Fibroblast of lung (primary cell): ENCODE data around the gene GPX4. TPM values are rescaled to one million over a fixed set of nuclear protein-coding genes. Genes with fewer than 3 reads are reported as not detected.

Experiments used
- DNase-seq, 2 donors: peaks; one replicate each; pipeline versions ENCODE4 v3.0.0 to v3.0.0-alpha.2; 2010; ENCODE audit warnings: low read depth in 2 of 2
- H2AFZ ChIP-seq: 2 replicates; pipeline ENCODE4 v1.5.1; 2012; ENCODE audit warnings: low read length, control low read depth, inconsistent platforms
- H3K27ac ChIP-seq: 2 replicates; pipeline ENCODE4 v1.5.1; 2011; ENCODE audit warnings: low read length, control low read depth; ENCODE audit not compliant: insufficient read depth
- H3K27me3 ChIP-seq: 2 replicates; pipeline ENCODE4 v1.5.1; 2011; ENCODE audit warnings: mild to moderate bottlenecking, low read length; ENCODE audit not compliant: control insufficient read depth, insufficient read depth
- H3K36me3 ChIP-seq: 2 replicates; pipeline ENCODE4 v1.5.1; 2011; ENCODE audit warnings: low read length; ENCODE audit not compliant: control insufficient read depth, insufficient read depth
- H3K4me1 ChIP-seq: 2 replicates; pipeline ENCODE4 v1.5.1; 2011; ENCODE audit warnings: low read length; ENCODE audit not compliant: control insufficient read depth, insufficient read depth; ENCODE audit errors: extremely low read depth
- H3K4me2 ChIP-seq: 2 replicates; pipeline ENCODE4 v1.5.1; 2011; ENCODE audit warnings: low read length, control low read depth; ENCODE audit not compliant: insufficient read depth; ENCODE audit errors: extremely low read depth
- H3K4me3 ChIP-seq, 4 experiments: fragments of 200-600 bp in 1 of 4; sonication (generic) in 1 of 4; replicated peaks in 1 of 4; 2 replicates each; pipeline ENCODE4 v1.5.1; 2011 to 2016; ENCODE audit warnings: low read length in 4 of 4, low read depth in 3 of 4, mild to moderate bottlenecking in 3 of 4, control low read depth in 2 of 4, inconsistent platforms in 1 of 4, mixed read lengths in 1 of 4; ENCODE audit not compliant: insufficient read depth in 1 of 4; ENCODE audit errors: control extremely low read depth in 1 of 4
- H3K79me2 ChIP-seq: 2 replicates; pipeline ENCODE4 v1.5.1; 2012; ENCODE audit warnings: mild to moderate bottlenecking, low read length, inconsistent platforms; ENCODE audit not compliant: control insufficient read depth, insufficient read depth
- H3K9ac ChIP-seq: 2 replicates; pipeline ENCODE4 v1.5.1; 2011; ENCODE audit warnings: mild to moderate bottlenecking, low read length, control low read depth; ENCODE audit not compliant: insufficient read depth
- H3K9me3 ChIP-seq: 2 replicates; pipeline ENCODE4 v1.5.1; 2012; ENCODE audit warnings: low read depth, low read length; ENCODE audit not compliant: control insufficient read depth, insufficient read depth
- H4K20me1 ChIP-seq: 2 replicates; pipeline ENCODE4 v1.5.1; 2011; ENCODE audit warnings: low read length; ENCODE audit not compliant: control insufficient read depth, insufficient read depth; ENCODE audit errors: extremely low read depth
- EZH2 ChIP-seq: IDR thresholded peaks from 2 replicates; pipeline ENCODE4 v1.5.1; 2012; ENCODE audit warnings: low read length, control low read depth, mild to moderate bottlenecking; ENCODE audit errors: missing control alignments
- polyA plus RNA-seq, 2 donors: library from polyadenylated mRNA; depleted of rRNA in 1 of 2; stranded (reverse) in 1 of 2; unstranded in 1 of 2; fragments of >200 nt; gene quantifications; 2 replicates each; pipeline ENCODE4 v1.2.1, GENCODE V29; 2011 to 2012; ENCODE audit warnings: missing spikeins in 1 of 2
- total RNA-seq: library from RNA; depleted of rRNA; stranded (reverse); fragments of >200 nt; gene quantifications from 2 replicates; pipeline ENCODE4 v1.2.1, GENCODE V29; 2014
- TF ChIP-seq, protein P1 (sequence below), 2 donors: IDR thresholded peaks in 1 of 2; conservative IDR thresholded peaks in 1 of 2; 1 replicate in 1 of 2; 2 replicates in 1 of 2; pipeline ENCODE4 v1.5.1; 2011 to 2012; ENCODE audit warnings: low read length in 2 of 2, control low read depth in 1 of 2, inconsistent platforms in 1 of 2, low read depth in 1 of 2, mild to moderate bottlenecking in 1 of 2

The GPX4 gene
- total and polyA plus RNA-seq, 2 donors (not counting 1 experiment from before 2014, with no cell fraction given), result 325 to 430 TPM

DNA sequence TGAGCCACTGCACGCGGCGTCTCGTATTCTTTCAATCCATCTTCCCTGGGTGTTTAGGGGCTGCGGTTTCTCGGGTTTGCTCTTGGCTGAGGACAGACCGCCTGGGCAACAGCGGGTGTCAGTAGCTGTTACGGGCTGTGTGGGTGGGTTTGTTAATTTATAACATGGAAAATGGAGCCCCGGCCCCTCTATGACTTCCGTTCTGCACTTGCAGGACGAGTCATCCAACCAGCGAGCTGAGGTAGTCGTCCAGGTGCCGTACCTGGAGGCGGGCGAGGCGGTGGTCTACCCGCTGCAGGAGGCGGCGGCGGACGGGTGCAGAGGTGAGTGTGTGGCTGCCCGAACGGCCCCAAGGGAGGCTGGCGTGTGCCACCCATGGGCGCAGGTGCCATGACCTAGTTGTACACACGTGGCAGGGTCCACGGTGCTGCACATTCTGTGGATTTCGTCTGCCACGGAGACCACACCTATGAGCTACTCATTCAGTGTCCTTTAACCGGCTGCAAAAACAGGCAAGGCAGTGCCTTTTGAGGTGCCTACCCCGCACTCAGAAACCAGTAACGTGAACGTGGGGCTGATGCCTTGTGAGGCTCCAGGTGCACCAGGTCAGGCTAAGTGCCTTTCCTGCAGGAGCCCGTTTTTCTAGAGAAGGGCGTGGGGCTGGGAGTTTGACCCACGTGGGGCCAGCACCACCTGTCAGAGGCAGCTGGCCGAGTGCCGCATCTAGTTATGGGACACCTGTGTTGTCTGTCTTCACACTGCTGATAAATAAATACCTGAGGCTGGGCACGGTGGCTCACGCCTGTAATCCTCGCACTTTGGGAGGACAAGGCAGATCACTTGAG is 19.5 kb upstream of the GPX4 start:
- Histone ChIP-seq H3K36me3 (peaks cover 11% of the 10 kb centered on the region), H3K9ac (no peak overlapping the region), H3K27me3 (no peaks in the 10 kb centered on the region), H3K4me1 (no peaks in the 10 kb centered on the region), H3K4me3 (no peak overlapping the region), H2AFZ (no peak overlapping the region), H3K9me3 (no peaks in the 10 kb centered on the region), H3K79me2 (no peaks in the 10 kb centered on the region), H3K27ac (no peak overlapping the region), H4K20me1 (no peaks in the 10 kb centered on the region), H3K4me2 (no peak overlapping the region)
- no peak for TF ChIP-seq EZH2
- TF ChIP-seq, protein P1, sequence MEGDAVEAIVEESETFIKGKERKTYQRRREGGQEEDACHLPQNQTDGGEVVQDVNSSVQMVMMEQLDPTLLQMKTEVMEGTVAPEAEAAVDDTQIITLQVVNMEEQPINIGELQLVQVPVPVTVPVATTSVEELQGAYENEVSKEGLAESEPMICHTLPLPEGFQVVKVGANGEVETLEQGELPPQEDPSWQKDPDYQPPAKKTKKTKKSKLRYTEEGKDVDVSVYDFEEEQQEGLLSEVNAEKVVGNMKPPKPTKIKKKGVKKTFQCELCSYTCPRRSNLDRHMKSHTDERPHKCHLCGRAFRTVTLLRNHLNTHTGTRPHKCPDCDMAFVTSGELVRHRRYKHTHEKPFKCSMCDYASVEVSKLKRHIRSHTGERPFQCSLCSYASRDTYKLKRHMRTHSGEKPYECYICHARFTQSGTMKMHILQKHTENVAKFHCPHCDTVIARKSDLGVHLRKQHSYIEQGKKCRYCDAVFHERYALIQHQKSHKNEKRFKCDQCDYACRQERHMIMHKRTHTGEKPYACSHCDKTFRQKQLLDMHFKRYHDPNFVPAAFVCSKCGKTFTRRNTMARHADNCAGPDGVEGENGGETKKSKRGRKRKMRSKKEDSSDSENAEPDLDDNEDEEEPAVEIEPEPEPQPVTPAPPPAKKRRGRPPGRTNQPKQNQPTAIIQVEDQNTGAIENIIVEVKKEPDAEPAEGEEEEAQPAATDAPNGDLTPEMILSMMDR (conservative IDR thresholded peaks at IDR 0.05 in 1 of 2, IDR thresholded peaks at IDR 0.05 in 1 of 2; ENCODE audit: low read depth in 1 of 2, low read length in 2 of 2), result no peak
- DNase-seq, result no peak

DNA sequence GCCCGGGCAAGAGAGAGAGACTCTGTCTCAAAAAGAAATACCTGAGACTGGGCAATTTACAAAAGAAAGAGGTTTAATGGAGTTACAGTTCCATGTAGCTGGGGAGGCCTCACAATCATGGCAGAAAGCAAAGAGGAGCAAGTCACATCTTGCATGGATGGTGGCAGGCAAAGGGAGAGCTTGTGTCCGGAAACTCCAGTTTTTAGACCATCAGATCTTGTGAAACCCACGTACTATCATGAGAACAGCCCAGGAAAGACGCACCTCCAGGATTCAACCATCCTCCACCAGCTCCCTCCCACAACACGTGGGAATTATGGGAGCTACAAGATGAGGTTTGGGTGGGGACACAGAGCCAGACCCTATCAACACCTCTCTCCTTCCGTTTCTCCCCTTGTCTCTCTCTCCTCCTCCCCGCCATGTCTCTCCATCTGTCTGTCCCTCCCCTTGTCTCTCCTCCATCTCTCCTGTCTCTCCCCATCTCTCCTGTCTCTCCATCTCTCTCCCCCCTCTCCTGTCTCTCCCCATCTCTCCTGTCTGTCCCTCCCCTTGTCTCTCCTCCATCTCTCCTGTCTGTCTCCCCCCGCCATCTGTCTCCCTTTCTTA is 18.6 kb upstream of the GPX4 start:
- TF ChIP-seq, protein P1 (conservative IDR thresholded peaks at IDR 0.05 in 1 of 2, IDR thresholded peaks at IDR 0.05 in 1 of 2; ENCODE audit: low read depth in 1 of 2, low read length in 2 of 2), result no peak
- TF ChIP-seq EZH2, result no peak
- H3K4me3 ChIP-seq, result no peak overlapping the region

DNA sequence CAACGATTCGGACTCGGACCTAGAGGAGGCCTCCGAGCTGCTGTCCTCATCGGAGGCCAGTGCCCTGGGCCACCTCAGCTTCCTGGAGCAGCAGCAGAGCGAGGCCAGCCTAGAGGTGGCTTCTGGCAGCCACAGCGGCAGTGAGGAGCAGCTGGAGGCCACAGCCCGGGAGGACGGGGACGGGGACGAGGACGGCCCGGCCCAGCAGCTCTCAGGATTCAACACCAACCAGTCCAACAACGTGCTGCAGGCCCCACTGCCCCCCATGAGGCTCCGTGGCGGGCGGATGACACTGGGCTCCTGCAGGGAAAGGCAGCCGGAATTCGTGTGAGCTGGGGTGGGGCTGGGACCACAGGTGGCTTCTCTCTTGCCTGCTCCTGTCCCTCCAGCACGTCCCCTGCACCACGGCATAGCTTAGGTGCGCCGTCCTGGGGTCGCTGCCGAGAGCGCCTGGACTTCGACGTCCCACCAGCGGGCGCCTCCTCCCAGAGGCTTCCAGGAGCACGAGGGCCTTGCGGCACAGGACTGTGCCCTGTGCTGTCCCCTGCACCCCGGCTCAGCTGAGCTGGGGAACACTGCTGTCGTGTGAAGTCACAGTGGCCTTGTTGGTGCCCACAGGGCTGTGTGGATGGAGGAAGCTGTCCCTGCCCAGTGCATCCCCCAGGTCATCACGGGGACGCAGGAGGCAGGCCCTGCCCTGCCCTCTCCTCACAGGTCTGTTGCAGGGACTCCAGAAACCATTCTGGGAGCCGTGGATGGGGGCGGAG is 17.9 kb upstream of the GPX4 start:
- Histone ChIP-seq H3K9me3 (no peaks in the 10 kb centered on the region), H3K4me1 (no peaks in the 10 kb centered on the region), H3K79me2 (no peaks in the 10 kb centered on the region), H3K9ac (no peak overlapping the region), H2AFZ (no peak overlapping the region), H3K4me3 (no peak overlapping the region), H4K20me1 (no peaks in the 10 kb centered on the region), H3K4me2 (no peak overlapping the region), H3K27ac (no peak overlapping the region), H3K27me3 (no peaks in the 10 kb centered on the region), H3K36me3 (peaks cover 14% of the 10 kb centered on the region)
- no peak for TF ChIP-seq EZH2
- TF ChIP-seq, protein P1 (conservative IDR thresholded peaks at IDR 0.05 in 1 of 2, IDR thresholded peaks at IDR 0.05 in 1 of 2; ENCODE audit: low read depth in 1 of 2, low read length in 2 of 2), result no peak
- no peak for DNase-seq

More for the DNA sequence above, 18.6 kb upstream of the GPX4 start:
- H3K4me2 ChIP-seq, result no peak overlapping the region
- no peaks in the 10 kb centered on the region for H3K4me1 ChIP-seq
- no peaks in the 10 kb centered on the region for H3K9me3 ChIP-seq
- DNase-seq, result no peak
- no peak overlapping the region for H3K9ac ChIP-seq
- no peak overlapping the region for H3K27ac ChIP-seq
- no peaks in the 10 kb centered on the region for H3K27me3 ChIP-seq
- H2AFZ ChIP-seq, result no peak overlapping the region
- no peaks in the 10 kb centered on the region for H3K79me2 ChIP-seq
- no peaks in the 10 kb centered on the region for H4K20me1 ChIP-seq
- peaks cover 11% of the 10 kb centered on the region for H3K36me3 ChIP-seq
